HG03064 (cell line): ENCODE measurements around the gene GPHN.
A peak's percentile ranks its signal among the peaks of the same experiment; 100 is the strongest.

ENCODE experiments used
- ATAC-seq: cut with Tn5 transposase; IDR thresholded peaks from one replicate; pipeline ENCODE4 v1.9.1; 2021; ENCODE audit warnings: low read depth; ENCODE audit not compliant: unreplicated experiment

The GPHN gene

GRCh38 chr14:66507722-66508546 lies at the start of gene GPHN:
TSS of gene GPHN (plus strand) at chr14:66508147.
- peak; percentile 75 for ATAC-seq

DNA sequence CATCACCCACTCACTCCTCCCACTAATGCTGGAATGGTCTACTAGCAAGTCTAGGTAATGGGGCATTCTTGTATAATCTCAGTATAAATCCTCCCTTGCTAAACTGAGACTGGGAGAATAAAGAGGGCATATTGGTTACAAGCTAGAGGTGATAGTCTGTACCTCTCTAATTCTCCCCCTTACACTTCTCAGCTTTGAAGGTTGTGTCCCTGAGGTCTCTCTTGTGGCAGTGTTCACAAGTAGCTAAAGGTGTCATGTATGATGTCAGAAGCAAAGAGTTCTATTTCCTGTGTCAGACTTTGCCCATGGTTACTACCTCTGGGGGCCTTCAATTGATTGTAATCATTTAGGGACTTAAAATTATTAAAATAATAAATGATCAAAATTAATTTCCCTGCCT lies 48.3 kb upstream of the GPHN start:
- ATAC-seq: no peak

DNA sequence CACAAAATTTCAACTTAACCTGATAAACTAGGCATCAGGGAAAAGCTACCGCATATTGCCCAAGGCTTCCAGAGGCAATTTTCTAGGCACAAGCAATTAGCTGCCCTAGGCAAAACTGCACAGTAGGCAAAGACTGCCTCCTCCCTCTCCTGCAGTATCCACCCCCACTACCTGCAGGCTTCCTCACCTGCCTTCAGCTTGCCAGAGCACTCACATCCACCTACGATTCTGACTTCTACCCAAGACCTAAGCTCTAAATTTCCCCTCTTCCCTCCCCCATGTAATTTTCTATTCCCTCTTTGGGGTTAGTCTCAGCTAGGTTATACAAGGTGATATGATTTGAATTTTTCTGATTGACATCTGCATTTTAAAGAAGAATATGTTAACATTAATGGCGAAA lies 43.7 kb upstream of the GPHN start:
- ATAC-seq: no peak

- ATAC-seq: no peak
Measured at GRCh38 chr14:66468778-66469367, 39.1 kb upstream of the GPHN start.

DNA sequence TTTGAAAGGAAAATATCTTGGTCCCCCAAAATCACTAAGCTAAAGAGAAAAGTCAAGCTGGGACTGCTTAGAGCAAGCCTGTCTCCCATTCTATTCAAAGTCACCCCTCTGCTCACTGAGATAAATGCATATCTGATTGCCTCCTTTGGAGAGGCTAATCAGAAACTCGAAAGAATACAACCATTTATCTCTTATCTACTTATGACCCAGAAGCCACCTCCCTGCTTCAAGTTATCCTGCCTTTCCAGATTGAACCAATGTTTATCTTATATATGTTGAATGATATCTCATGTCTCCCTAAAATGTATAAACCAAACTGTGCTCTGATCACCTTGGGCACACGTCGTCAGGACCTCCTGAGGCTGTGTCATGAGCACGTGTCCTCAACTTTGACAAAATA lies 36.4 kb upstream of the GPHN start:
- no peak for ATAC-seq

GRCh38 chr14:66472251-66472650 lies 35.7 kb upstream of the GPHN start:
- no peak for ATAC-seq

DNA sequence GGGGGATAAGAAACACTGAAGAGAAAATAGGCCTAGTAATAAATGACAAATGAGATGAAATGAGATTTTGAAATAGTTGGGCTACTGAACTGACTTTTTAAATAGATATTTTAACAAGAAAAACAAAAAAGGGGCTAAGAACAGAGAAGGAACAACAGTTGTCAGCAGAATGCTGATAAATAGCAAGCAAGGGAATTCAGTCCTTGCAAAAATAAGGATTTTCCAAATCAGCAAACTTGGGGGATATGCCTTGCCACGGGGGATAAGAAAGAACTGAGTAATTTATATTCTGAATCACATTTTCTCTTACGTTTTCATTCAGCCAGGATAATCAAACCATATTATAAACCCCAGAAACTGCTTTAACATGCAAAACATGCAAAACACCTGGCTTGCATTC lies 34.7 kb upstream of the GPHN start:
- no peak for ATAC-seq

- no peak for ATAC-seq
Measured at GRCh38 chr14:66476964-66477363, 31.0 kb upstream of the GPHN start.

- no peak for ATAC-seq
Measured at GRCh38 chr14:66477567-66477966, 30.4 kb upstream of the GPHN start.

DNA sequence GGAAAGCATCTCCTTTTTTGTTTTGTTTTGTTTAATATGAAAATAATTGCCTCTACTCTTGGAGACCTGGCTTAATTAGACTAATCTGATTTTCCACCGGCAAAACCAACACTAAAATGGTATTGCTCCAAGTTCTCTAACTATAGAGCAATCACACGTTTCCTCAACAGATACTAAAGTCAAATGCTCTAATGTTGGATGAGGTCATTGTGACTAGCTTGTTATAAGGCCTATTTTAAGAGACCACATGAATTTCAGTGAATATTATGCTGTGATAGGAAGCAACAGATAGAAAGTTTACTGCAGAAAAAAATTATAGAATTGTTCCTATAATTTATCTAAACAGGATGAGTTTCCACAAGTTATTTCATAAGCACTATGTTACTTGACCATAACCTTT lies 25.1 kb upstream of the GPHN start:
- ATAC-seq: no peak

- no peak for ATAC-seq
Measured at GRCh38 chr14:66483322-66483721, 24.6 kb upstream of the GPHN start.

GRCh38 chr14:66485029-66485428 lies 22.9 kb upstream of the GPHN start:
- no peak for ATAC-seq

GRCh38 chr14:66485910-66486421 lies 22.0 kb upstream of the GPHN start, which contains the start of gene CCDC196:
TSS of gene CCDC196 (plus strand) at chr14:66486371. CDS start at chr14:66486503, 132 bp downstream.
- ATAC-seq: no peak

GRCh38 chr14:66487164-66487563 lies 20.8 kb upstream of the GPHN start:
- no peak for ATAC-seq

- ATAC-seq: no peak
Measured at GRCh38 chr14:66490143-66491111, 17.5 kb upstream of the GPHN start.

DNA sequence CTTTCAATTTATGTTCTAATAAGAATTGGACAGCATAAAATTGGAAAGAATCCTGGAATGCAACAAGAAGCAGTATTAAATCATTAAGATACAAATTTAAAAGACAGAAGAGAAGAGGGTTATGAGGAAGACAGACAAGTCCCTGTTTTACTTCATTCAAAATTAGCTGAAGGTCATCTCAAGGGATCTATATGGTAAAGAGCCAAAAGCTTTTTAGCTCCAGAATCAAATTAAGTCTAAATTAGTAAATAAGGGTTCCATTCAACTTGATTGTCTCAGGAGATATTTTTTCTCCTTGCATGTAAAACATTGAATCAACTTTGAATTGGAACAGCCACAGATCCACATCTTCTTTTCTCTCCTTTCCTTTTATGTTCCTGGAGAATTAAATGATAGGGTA lies 14.2 kb upstream of the GPHN start:
- ATAC-seq: no peak

- peak; percentile 67 for ATAC-seq
Measured at GRCh38 chr14:66495218-66496098, 12.5 kb upstream of the GPHN start.

DNA sequence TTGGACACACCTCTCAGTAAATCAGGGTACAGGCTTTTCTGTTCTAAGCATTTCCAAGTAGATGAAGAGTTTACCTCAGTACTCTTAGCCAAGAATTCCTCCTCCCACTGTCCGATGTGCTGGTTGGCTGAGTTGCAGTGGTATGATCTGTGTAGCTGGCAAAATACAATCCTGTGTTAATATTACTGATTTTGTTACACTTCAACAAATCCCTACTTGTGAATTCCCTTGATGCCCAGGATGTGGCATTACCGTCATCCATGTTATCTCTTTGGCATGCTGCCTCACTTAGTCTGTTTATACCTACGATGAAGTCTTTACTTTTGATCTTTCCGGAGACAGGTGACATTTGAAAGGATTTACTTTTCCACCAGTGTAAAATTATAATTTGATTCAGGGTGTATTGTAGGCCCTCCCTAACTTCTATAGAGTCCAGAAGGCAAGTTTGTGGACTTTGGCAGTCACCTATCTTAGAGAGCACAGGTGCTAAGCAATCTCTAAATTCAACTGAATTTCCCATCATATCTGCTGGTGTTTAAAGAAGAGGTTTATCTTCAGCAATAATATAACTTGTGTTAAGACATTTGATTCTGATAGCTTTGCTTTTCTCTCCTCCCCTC lies 11.6 kb upstream of the GPHN start:
- ATAC-seq: no peak

- no peak for ATAC-seq
Measured at GRCh38 chr14:66496911-66497310, 11.0 kb upstream of the GPHN start.
